ENCODE data around the gene RAP1A. TPM values are rescaled to one million over a fixed set of nuclear protein-coding genes. Genes with fewer than 3 reads are reported as not detected.
A peak's percentile ranks its signal among the peaks of the same experiment; 100 is the strongest.

The RAP1A gene
- total and polyA plus RNA-seq, 12 donors: 64.2 to 120 (median 99.7) TPM

DNA sequence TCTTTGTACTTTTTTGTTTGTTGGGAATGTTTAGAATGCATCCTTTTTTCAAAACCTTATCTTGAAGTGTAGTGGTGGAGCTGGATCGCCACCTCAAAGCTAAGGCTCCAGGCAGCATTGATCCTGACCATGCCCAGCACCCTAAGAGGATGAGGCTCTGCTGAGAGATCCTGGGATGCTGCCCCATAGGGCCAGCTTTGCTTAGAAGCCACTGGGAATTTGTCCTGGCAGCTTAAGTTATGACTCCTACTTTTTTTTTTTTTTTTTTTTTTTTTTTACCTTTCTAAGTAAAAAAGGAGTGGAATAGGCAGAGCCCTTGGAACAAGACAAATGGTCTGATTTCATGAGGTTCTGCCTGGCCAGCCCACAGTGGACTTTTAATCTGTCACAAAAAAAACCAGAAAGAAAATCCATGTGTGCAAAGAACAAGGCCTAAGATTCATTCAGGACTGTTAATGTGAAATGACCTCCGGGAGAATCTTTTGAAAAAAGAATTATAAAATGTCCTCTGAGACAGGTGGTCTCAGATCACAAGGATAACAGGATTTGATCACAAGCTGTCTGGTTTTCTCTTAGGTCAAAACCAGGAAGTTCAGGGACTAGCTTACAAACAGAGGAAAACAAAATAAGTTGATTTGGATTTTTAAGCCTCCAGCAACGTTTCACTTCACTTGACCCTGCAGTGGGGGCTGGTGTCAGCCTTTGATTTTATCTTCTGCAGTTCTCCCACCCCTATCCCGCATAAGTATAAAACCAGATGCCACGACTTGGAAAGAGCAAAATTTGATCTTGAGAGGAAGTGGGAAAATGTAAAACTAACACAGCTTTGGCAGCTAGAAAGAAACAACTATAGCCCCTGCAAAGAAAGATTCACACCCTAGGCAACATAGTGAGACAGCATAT is 25.9 kb upstream of the RAP1A start:
- 33% methylated on average over 5 of the region's 5 CpGs for WGBS, 2 donors
- no peak for DNase-seq

DNA sequence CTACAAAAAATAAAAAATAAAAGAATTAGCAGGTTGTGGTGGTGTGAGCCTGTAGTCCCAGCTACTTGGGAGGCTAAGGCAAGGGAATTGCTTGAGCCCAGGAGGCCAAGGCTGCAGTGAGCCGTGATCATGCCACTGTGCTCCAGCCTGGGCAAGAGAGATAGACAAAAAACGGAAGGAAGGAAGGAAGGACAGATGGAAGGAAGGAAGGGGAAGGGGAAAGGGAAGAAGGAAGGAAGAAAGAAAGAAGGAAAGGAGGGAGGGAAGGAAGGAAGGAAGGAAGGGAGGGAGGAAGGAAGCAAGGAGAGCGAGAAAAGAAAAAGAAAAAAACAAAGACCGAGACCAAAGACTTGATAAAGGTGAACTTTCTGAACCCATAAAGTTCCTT is 25.3 kb upstream of the RAP1A start:
- Histone ChIP-seq H3K9me3 (no peaks in the 10 kb centered on the region), H3K27me3 (no peaks in the 10 kb centered on the region), H3K4me1 (peaks cover 15 to 62% (median 48%) of the 10 kb centered on the region in 9 donors), H3K4me3 (no peak overlapping the region), H3K36me3 (no peaks in the 10 kb centered on the region), H3K27ac (peak overlapping the region; percentile 58 to 90 (median 88))
- no peak for DNase-seq
- TF ChIP-seq, protein P1, sequence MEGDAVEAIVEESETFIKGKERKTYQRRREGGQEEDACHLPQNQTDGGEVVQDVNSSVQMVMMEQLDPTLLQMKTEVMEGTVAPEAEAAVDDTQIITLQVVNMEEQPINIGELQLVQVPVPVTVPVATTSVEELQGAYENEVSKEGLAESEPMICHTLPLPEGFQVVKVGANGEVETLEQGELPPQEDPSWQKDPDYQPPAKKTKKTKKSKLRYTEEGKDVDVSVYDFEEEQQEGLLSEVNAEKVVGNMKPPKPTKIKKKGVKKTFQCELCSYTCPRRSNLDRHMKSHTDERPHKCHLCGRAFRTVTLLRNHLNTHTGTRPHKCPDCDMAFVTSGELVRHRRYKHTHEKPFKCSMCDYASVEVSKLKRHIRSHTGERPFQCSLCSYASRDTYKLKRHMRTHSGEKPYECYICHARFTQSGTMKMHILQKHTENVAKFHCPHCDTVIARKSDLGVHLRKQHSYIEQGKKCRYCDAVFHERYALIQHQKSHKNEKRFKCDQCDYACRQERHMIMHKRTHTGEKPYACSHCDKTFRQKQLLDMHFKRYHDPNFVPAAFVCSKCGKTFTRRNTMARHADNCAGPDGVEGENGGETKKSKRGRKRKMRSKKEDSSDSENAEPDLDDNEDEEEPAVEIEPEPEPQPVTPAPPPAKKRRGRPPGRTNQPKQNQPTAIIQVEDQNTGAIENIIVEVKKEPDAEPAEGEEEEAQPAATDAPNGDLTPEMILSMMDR (IDR thresholded peaks at IDR 0.05): no peak
- 74 to 86% methylated on average over 4 of the region's 4 CpGs for WGBS, 2 donors
- ATAC-seq: no peak
- intact Hi-C loops (cut with DNase I): loop anchor here in 3 of 10 donors (2.0 to 5.0 kb wide), 4 partner anchors 25 to 82 kb away; partner anchors contain the start of gene RAP1A (in 1 of the 3)

More for the DNA sequence above, 25.9 kb upstream of the RAP1A start:
- H3K9me3 ChIP-seq: no peaks in the 10 kb centered on the region
- H3K4me3 ChIP-seq: peak overlapping the region in 5 of 10 donors; percentile 0 to 27 (median 11)
- intact Hi-C loops (cut with DNase I): loop anchor here in 6 of 10 donors (2.0 to 5.0 kb wide), 7 partner anchors 25 to 87 kb away; partner anchors contain the start of gene RAP1A (in 3 of the 6)
- peaks cover 15 to 62% (median 48%) of the 10 kb centered on the region in 9 donors for H3K4me1 ChIP-seq
- TF ChIP-seq, protein P1 (IDR thresholded peaks at IDR 0.05): no peak
- ATAC-seq: peak in 3 of 8 donors; percentile 6 to 25 (median 15)
- no peaks in the 10 kb centered on the region for H3K36me3 ChIP-seq
- H3K27ac ChIP-seq: peak overlapping the region; percentile 58 to 90 (median 88)
- no peaks in the 10 kb centered on the region for H3K27me3 ChIP-seq

DNA sequence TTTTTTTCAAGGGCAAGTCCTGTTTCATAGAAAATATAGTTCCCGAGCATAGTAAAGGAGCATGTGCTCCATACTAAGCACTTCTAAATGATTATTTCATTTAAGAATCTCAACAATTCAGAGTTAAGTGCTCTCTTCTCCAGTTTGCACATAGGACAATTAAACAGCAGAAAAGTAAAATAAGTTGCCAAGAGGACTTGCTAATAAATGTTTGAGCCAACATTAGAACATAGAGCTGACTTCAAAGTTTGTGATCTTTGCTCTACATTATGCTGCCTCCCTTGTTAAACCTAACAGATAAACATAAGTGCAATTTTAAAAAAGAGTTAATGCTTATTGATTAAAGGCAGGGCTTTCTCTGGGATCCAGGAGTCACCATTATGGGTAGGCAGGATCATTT is 23.8 kb upstream of the RAP1A start:
- H3K4me1 ChIP-seq: peaks cover 15 to 62% (median 48%) of the 10 kb centered on the region in 9 donors
- 45 to 70% methylated on average over 1 of the region's 1 CpG for WGBS, 2 donors
- no peaks in the 10 kb centered on the region for H3K36me3 ChIP-seq
- intact Hi-C loops (cut with DNase I): loop anchor here in 2 of 10 donors (1.0 to 2.0 kb wide), 2 partner anchors 23 kb away; partner anchors contain the start of gene RAP1A (in 2 of the 2)
- DNase-seq: no peak
- H3K27ac ChIP-seq: peak overlapping the region in 2 of 10 donors; percentile 5 to 12
- H3K9me3 ChIP-seq: no peaks in the 10 kb centered on the region
- no peaks in the 10 kb centered on the region for H3K27me3 ChIP-seq
- TF ChIP-seq, protein P1 (IDR thresholded peaks at IDR 0.05): no peak
- ATAC-seq: no peak
- no peak overlapping the region for H3K4me3 ChIP-seq

DNA sequence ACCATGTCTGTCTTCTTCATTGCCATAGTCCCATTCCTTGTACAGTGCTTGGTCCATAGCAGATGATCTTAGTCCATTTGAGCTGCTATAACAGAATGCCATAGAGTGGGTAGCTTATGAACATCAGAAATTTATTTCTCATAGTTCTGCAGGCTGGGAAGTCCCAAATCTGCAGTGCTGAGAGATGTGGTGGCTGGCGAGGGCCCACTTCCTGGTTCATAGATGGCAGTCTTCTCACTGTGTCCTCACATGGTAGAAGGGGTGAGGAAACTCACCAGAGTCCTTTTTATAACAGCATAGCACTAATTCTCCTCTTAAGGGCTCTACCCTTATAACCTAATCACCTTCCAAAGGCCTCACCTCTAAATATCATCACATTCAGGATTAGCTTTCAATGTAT is 23.1 kb upstream of the RAP1A start:
- no peaks in the 10 kb centered on the region for H3K9me3 ChIP-seq
- TF ChIP-seq, protein P1 (IDR thresholded peaks at IDR 0.05): no peak
- no peaks in the 10 kb centered on the region for H3K36me3 ChIP-seq
- H3K27me3 ChIP-seq: no peaks in the 10 kb centered on the region
- intact Hi-C loops (cut with DNase I): no loop called here
- H3K27ac ChIP-seq: peak overlapping the region in 1 of 10 donors; percentile 12
- ATAC-seq: no peak
- 89 to 92% methylated on average over 1 of the region's 1 CpG for WGBS, 2 donors
- H3K4me3 ChIP-seq: no peak overlapping the region
- H3K4me1 ChIP-seq: peaks cover 15 to 61% (median 42%) of the 10 kb centered on the region in 9 donors
- no peak for DNase-seq
